Lower leg skin (tissue), 4 donors: Measurements from ENCODE around the gene SLC44A4. TPM values are rescaled to one million over a fixed set of nuclear protein-coding genes. Genes with fewer than 3 reads are reported as not detected.

Experiments
- DNase-seq, 2 donors: peaks; one replicate each; pipeline ENCODE4 v3.0.0-alpha.2; 2019; ENCODE audit warnings: low spot score in 2 of 2
- H3K4me3 ChIP-seq: fragments of 200-600 bp; sonication (generic); 2 replicates; pipeline ENCODE4 v1.5.1; 2017; ENCODE audit warnings: mild to moderate bottlenecking, low read depth; ENCODE audit not compliant: poor library complexity, severe bottlenecking
- POLR2A ChIP-seq, 2 donors: fragments of 450-650 bp; IDR thresholded peaks; one replicate each; pipeline ENCODE4 v1.6.1; 2016 to 2017; ENCODE audit warnings: antibody characterized with exemption in 2 of 2, mild to moderate bottlenecking in 1 of 2, moderate library complexity in 1 of 2
- WGBS, 2 donors: methylation state at CpG; one replicate each; pipeline ENCODE4 v1.1.5; 2018; 5-methylcytosine and 5-hydroxymethylcytosine counted together
- intact Hi-C: fragments of 100-400 bp; cut with DNase I; formaldehyde crosslinking; loops from one replicate; pipeline ENCODE4 v1.15.0; 2023; ENCODE audit warnings: low total_unique reads
- total RNA-seq, 4 donors: library from RNA; depleted of rRNA; stranded (reverse); fragments of >200 nt; gene quantifications; one replicate each; pipeline ENCODE4 v1.1.0, GENCODE V29; 2016
- TF ChIP-seq, protein P1 (sequence below), 3 donors: fragments of 450-650 bp; IDR thresholded peaks; one replicate each; pipeline ENCODE4 v1.5.1; 2016; ENCODE audit warnings: antibody characterized with exemption in 3 of 3, mild to moderate bottlenecking in 3 of 3, moderate library complexity in 2 of 3

SLC44A4 gene
- total RNA-seq, 4 donors from 2014 or later = 1.6 to 5.2 (median 3.2) TPM

GRCh38 chr6:31899882-31900722, 21.3 kb upstream of the SLC44A4 start:
- intact Hi-C loops = no loop called here
- no peak for TF ChIP-seq POLR2A (IDR thresholded peaks at IDR 0.05)
- TF ChIP-seq, protein P1, sequence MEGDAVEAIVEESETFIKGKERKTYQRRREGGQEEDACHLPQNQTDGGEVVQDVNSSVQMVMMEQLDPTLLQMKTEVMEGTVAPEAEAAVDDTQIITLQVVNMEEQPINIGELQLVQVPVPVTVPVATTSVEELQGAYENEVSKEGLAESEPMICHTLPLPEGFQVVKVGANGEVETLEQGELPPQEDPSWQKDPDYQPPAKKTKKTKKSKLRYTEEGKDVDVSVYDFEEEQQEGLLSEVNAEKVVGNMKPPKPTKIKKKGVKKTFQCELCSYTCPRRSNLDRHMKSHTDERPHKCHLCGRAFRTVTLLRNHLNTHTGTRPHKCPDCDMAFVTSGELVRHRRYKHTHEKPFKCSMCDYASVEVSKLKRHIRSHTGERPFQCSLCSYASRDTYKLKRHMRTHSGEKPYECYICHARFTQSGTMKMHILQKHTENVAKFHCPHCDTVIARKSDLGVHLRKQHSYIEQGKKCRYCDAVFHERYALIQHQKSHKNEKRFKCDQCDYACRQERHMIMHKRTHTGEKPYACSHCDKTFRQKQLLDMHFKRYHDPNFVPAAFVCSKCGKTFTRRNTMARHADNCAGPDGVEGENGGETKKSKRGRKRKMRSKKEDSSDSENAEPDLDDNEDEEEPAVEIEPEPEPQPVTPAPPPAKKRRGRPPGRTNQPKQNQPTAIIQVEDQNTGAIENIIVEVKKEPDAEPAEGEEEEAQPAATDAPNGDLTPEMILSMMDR (IDR thresholded peaks at IDR 0.05) = no peak
- H3K4me3 ChIP-seq = no peak overlapping the region
- no peak for DNase-seq
- WGBS, 2 donors = 79 to 87% methylated on average over 35 to 44 of the region's 49 CpGs

DNA sequence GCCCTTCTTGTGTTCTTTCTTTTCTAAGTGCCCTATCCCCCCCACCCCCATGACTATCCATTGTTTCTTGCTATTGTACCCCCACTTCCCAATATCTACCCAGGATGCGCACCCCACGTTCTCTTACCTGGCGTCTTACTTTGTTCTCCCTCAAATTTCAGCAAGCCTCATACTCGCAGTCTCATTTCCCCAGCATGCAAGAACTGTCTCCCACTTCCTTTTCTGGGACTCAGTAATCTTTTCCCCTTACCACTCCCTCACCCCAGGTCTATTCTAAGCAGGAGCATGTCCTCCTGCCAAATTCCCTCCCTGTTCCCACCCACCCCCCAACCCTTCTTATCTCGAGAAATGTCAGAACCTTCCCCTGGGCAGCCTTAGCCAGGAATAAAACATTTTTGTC, 20.4 kb upstream of the SLC44A4 start:
- WGBS, 2 donors = 69 to 71% methylated on average over 5 of the region's 5 CpGs
- no peak for DNase-seq
- intact Hi-C loops = no loop called here
- TF ChIP-seq, protein P1 (IDR thresholded peaks at IDR 0.05) = no peak
- no peak for TF ChIP-seq POLR2A (IDR thresholded peaks at IDR 0.05)
- H3K4me3 ChIP-seq = no peak overlapping the region

DNA sequence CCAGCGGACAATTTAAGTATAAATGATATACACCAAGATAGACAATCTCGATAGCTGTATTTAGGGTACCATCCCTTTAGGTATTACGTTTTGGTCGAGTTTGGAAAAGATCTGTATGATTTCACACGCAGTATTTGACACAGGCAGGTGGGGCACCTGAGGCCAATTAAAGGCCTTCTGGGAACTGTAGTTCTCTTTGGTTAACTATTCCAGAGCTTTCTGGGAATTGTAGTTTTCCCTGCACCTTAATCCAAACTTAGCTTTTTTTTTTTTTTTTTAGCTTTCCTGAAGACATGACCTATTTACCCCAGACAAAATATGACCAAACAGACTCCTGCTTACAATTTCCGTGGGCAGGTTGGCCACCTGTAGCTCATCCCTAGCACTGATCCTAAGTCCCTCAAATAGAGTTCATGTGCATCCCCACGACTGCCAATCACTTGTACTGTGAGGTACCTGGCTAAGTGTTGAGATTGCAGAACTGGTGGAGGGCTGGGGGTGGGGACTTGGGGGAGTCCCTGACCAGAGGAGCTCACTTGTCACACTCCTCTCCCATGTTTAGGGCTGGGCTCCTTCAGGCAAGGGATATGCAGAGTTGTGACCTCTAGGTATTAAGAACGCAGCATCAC, 19.7 kb upstream of the SLC44A4 start:
- intact Hi-C loops = no loop called here
- no peak for TF ChIP-seq POLR2A (IDR thresholded peaks at IDR 0.05)
- TF ChIP-seq, protein P1 (IDR thresholded peaks at IDR 0.05) = no peak
- 14 to 19% methylated on average over 8 of the region's 8 CpGs for WGBS, 2 donors
- peak overlapping the region; percentile 88 for H3K4me3 ChIP-seq
- no peak for DNase-seq

DNA sequence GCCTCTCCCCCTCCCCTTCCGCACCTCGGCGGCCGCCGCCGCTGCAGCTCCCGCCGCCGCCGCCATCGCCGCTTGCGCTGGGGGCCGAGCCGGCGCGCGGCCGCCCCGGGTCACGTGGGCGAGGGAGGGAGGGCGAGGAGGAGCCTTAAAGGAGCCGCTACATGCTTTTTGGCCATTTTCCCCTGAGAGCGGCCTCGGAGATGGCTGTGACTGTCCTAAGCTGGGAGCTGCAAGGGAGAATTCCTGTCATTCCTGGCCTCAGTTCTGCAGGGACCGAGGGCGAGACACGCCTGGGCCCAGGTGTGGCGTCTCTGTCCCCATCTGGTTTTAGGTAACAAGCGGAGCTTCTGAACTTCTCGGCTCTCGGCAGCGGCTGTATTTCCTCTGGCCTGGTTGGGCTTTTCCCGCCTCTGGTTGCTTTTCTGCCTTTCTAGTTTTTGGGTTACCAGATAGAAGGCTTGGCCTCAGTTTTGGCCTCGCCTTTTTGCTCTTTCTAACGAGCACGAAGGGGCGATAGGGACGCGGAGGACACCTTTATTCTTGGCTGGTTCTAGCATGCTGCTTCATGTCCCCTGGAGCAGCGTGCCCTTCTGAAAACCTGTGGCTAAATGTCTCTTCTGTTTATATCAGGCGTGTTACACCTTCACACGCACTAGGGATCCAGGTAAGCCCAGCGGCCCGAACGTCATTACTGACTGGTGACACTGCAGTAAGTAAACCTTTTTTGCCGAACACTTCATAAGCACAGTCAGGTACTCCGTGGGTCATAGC, 19.0 kb upstream of the SLC44A4 start, which contains the start of gene EHMT2:
TSS of gene EHMT2 (minus strand) at position 87 of the 771 bp plus-strand sequence. CDS start at position 66, 21 bp downstream.
- intact Hi-C loops = no loop called here
- peak; percentile 76 to 96 for DNase-seq
- 0 to 1% methylated on average over 43 to 49 of the region's 49 CpGs for WGBS, 2 donors
- H3K4me3 ChIP-seq = peak within 1 kb of the TSS; percentile 88
- TF ChIP-seq, protein P1 (IDR thresholded peaks at IDR 0.05) = no peak
- no peak for TF ChIP-seq POLR2A (IDR thresholded peaks at IDR 0.05)

- WGBS, 2 donors = 1 to 3% methylated on average over 21 to 41 of the region's 62 CpGs
- no peak for DNase-seq
- peak overlapping the region; percentile 88 for H3K4me3 ChIP-seq
- TF ChIP-seq, protein P1 (IDR thresholded peaks at IDR 0.05) = no peak
- no peak for TF ChIP-seq POLR2A (IDR thresholded peaks at IDR 0.05)
- intact Hi-C loops = no loop called here
These were observed 18.2 kb upstream of the SLC44A4 start for GRCh38 chr6:31896856-31897611.
